Large intestine (tissue), 3 donors: Measurements from ENCODE around the gene CHMP2B. TPM values are rescaled to one million over a fixed set of nuclear protein-coding genes. Genes with fewer than 3 reads are reported as not detected.
"Not testable (repeated sequence)": the region's sequence is repeated elsewhere in the genome, so short reads cannot be mapped to it uniquely, and the experiment has no call there.

Experiments
- DNase-seq, 2 donors: peaks; one replicate each; pipeline versions ENCODE4 v3.0.0 to v3.0.0-alpha.2; 2013
- H3K27ac ChIP-seq: one replicate; pipeline ENCODE4 v1.5.1; 2013; ENCODE audit warnings: low read length
- H3K27me3 ChIP-seq: 2 replicates; pipeline ENCODE4 v1.6.1; 2013; ENCODE audit warnings: low read length; ENCODE audit not compliant: control insufficient read depth, insufficient read depth
- H3K36me3 ChIP-seq: 2 replicates; pipeline ENCODE4 v1.6.1; 2013; ENCODE audit warnings: low read length; ENCODE audit not compliant: control insufficient read depth, insufficient read depth
- H3K4me1 ChIP-seq: one replicate; pipeline ENCODE4 v1.6.1; 2013; ENCODE audit warnings: low read length; ENCODE audit not compliant: control insufficient read depth, insufficient read depth
- H3K4me3 ChIP-seq: one replicate; pipeline ENCODE4 v1.5.1; 2013; ENCODE audit warnings: low read length
- H3K9me3 ChIP-seq: one replicate; pipeline ENCODE4 v1.6.1; 2013; ENCODE audit warnings: mild to moderate bottlenecking, low read depth, low read length, moderate library complexity; ENCODE audit not compliant: control insufficient read depth
- WGBS: methylation state at CpG from one replicate; pipeline ENCODE4 v1.1.5; 2013; ENCODE audit warnings: low lambda C conversion rate; ENCODE audit not compliant: insufficient coverage; 5-methylcytosine and 5-hydroxymethylcytosine counted together
- polyA plus RNA-seq: library from polyadenylated mRNA; unstranded; fragments of 120-200 nt; gene quantifications from one replicate; pipeline ENCODE4 v1.2.1, GENCODE V29; 2013

The CHMP2B gene
- polyA plus RNA-seq, 1 donor, result 65.6 TPM

- H3K36me3 ChIP-seq, result no peaks in the 10 kb centered on the region
- no peaks in the 10 kb centered on the region for H3K9me3 ChIP-seq
- 13% methylated on average over 1 of the region's 3 CpGs for WGBS
- H3K27me3 ChIP-seq, result peaks cover 2% of the 10 kb centered on the region
- DNase-seq, result peak; percentile 8 to 24
- no peak overlapping the region for H3K4me3 ChIP-seq
- H3K4me1 ChIP-seq, result no peaks in the 10 kb centered on the region
- H3K27ac ChIP-seq, result no peak overlapping the region
Observed at GRCh38 chr3:87298111-87298718, 71.1 kb downstream of the CHMP2B start.

- H3K27ac ChIP-seq, H3K36me3 ChIP-seq, H3K4me1 ChIP-seq, H3K27me3 ChIP-seq, DNase-seq, H3K4me3 ChIP-seq, H3K9me3 ChIP-seq: not testable (repeated sequence)
- WGBS, result 80% methylated on average over 1 of the region's 1 CpG
Observed at GRCh38 chr3:87305031-87305430, 77.9 kb downstream of the CHMP2B start.

Other genes with a start within 250 kb of the CHMP2B start
- gene VGLL3, start 236.2 kb upstream of the CHMP2B start, polyA plus RNA-seq, result 7.4 TPM
- 0.06 TPM for gene POU1F1, start 49.3 kb downstream of the CHMP2B start, polyA plus RNA-seq